Measurements from ENCODE around the gene C11orf65.

C11orf65 gene

GRCh38 chr11:108467091-108467823, at the start of gene C11orf65:
Gene C11orf65, minus strand, starts transcription at chr11:108467529. Its CDS starts 5,970 bp downstream, at chr11:108461559.
- in situ Hi-C loops (cut with MboI; ENCODE audit: low sequenced_read_pairs), result no loop called here

- in situ Hi-C loops (cut with MboI; ENCODE audit: low sequenced_read_pairs), result no loop called here
Observed at GRCh38 chr11:108516125-108516524, 48.8 kb upstream of the C11orf65 start.

- in situ Hi-C loops (cut with MboI; ENCODE audit: low sequenced_read_pairs), result no loop called here
Observed at GRCh38 chr11:108512708-108513107, 45.4 kb upstream of the C11orf65 start.

GRCh38 chr11:108511851-108512474, 44.6 kb upstream of the C11orf65 start:
- in situ Hi-C loops (cut with MboI; ENCODE audit: low sequenced_read_pairs), result no loop called here

GRCh38 chr11:108508653-108509593, 41.6 kb upstream of the C11orf65 start:
- in situ Hi-C loops (cut with MboI; ENCODE audit: low sequenced_read_pairs), result no loop called here

GRCh38 chr11:108501396-108501795, 34.1 kb upstream of the C11orf65 start:
- in situ Hi-C loops (cut with MboI; ENCODE audit: low sequenced_read_pairs), result no loop called here

- in situ Hi-C loops (cut with MboI; ENCODE audit: low sequenced_read_pairs), result no loop called here
Observed at GRCh38 chr11:108500721-108501120, 33.4 kb upstream of the C11orf65 start.

GRCh38 chr11:108500169-108500568, 32.8 kb upstream of the C11orf65 start:
- in situ Hi-C loops (cut with MboI; ENCODE audit: low sequenced_read_pairs), result no loop called here

GRCh38 chr11:108498816-108499408, 31.6 kb upstream of the C11orf65 start:
- in situ Hi-C loops (cut with MboI; ENCODE audit: low sequenced_read_pairs), result no loop called here

- in situ Hi-C loops (cut with MboI; ENCODE audit: low sequenced_read_pairs), result no loop called here
Observed at GRCh38 chr11:108498046-108498815, 30.9 kb upstream of the C11orf65 start, which contains the start of gene POGLUT3. Gene POGLUT3, minus strand, starts transcription at chr11:108498384. Its CDS starts 18 bp downstream, at chr11:108498366.

GRCh38 chr11:108497317-108498045, 30.2 kb upstream of the C11orf65 start:
- in situ Hi-C loops (cut with MboI; ENCODE audit: low sequenced_read_pairs), result no loop called here

GRCh38 chr11:108496643-108497256, 29.4 kb upstream of the C11orf65 start:
- in situ Hi-C loops (cut with MboI; ENCODE audit: low sequenced_read_pairs), result no loop called here

- in situ Hi-C loops (cut with MboI; ENCODE audit: low sequenced_read_pairs), result no loop called here
Observed at GRCh38 chr11:108495326-108495725, 28.0 kb upstream of the C11orf65 start.

- in situ Hi-C loops (cut with MboI; ENCODE audit: low sequenced_read_pairs), result no loop called here
Observed at GRCh38 chr11:108494182-108494581, 26.9 kb upstream of the C11orf65 start.

GRCh38 chr11:108491936-108492335, 24.6 kb upstream of the C11orf65 start:
- in situ Hi-C loops (cut with MboI; ENCODE audit: low sequenced_read_pairs), result no loop called here

- in situ Hi-C loops (cut with MboI; ENCODE audit: low sequenced_read_pairs), result no loop called here
Observed at GRCh38 chr11:108486828-108487227, 19.5 kb upstream of the C11orf65 start.

- in situ Hi-C loops (cut with MboI; ENCODE audit: low sequenced_read_pairs), result no loop called here
Observed at GRCh38 chr11:108486331-108486730, 19.0 kb upstream of the C11orf65 start.

- in situ Hi-C loops (cut with MboI; ENCODE audit: low sequenced_read_pairs), result no loop called here
Observed at GRCh38 chr11:108483163-108483562, 15.8 kb upstream of the C11orf65 start.
